Fibroblast of skin of abdomen (primary cell): Measurements from ENCODE around the gene SNX6.
"Not testable (repeated sequence)": the region's sequence is repeated elsewhere in the genome, so short reads cannot be mapped to it uniquely, and the experiment has no call there.

Source experiments
- DNase-seq: peaks from one replicate; pipeline ENCODE4 v3.0.0-alpha.2; 2013

SNX6 gene

DNA sequence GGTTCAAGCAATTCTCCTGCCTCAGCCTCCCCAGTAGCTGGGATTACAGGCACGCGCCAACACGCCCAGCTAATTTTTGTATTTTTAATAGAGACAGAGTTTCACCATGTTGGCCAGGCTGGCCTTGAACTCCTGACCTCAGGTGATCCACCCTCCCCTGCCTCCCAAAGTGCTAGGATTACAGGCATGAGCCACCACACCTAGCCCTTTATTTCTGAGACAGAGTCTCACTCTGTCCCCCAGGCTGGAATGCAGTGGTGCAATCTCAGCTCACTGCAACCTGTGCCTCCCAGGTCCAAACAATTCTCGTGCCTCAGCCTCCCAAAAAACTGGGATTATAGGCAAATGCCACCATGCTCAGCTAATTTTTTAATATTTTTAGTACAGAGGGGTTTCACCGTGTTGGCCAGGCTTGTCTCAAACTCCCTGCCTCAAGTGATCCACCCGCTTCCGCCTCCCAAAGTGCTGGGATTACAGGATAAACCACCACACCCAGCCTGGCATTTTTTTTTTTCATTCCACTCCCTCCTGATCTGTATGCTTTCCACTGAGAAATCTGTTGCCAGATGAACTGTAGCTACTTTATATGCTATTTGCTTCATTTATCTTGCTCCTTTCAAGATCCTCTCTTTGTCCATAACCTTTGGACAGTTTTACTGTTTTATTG lies 109.5 kb downstream of the SNX6 start:
- DNase-seq, result not testable (repeated sequence)
